ENCODE results near the gene TGFBR2. TPM values are rescaled to one million over a fixed set of nuclear protein-coding genes. Genes with fewer than 3 reads are reported as not detected.
A peak's percentile ranks its signal among the peaks of the same experiment; 100 is the strongest.

TGFBR2 gene
- total and polyA plus RNA-seq, 2 of the 13 experiments (the other 11 are each of a cell fraction or from before 2014, with no cell fraction given): 82.2 to 187 TPM

DNA sequence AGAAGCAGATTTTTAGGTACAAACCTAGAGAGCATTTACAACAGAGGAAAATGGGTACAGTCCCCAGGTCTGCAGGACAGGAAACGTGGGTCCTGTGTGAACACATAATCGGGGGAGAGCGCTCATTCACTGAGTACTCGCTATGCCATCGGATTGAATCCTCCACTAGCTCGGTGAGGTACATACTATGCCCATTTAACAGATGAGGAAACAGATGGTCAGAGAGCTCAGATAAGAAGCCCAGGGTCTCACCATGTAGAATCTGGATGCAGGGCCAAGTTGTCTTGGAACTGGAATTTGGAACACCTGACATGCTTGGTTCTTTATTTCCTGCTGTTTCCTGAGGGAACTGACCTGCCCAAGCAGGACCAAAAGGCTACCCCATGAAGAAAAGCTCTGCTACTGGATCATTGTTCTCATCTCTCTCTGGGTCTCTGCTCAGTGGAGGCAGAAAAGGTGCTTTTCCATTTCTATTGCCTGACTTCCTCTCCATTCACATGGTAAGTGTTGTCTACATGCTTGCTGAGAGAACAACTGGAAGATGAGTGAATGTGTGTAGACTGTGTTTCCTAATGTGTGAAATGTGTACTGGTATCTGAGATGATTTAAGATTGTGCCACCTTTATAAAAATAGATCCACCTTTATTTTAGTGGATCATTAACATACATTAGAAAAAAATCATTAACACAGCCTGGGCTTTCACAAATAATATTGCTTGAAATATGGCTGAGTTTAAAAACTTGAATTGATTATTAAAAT is 89.1 kb downstream of the TGFBR2 start (continued):
- TF ChIP-seq ZNF251 (CRISPR knock-in tag; IDR thresholded peaks at IDR 0.05) (no peak), POLR2G (IDR thresholded peaks at IDR 0.05; ENCODE audit: low read depth, low read length) (peak; percentile 79), ETV6 (CRISPR knock-in tag; conservative IDR thresholded peaks at IDR 0.05) (no peak), POLR2A (IDR thresholded peaks at IDR 0.05; ENCODE audit: insufficient read depth in 1 of 2, low read depth in 2 of 2, low read length in 2 of 2) (peak in 1 of 2 experiments; percentile 43; a peak in 1 of 4 replicates), ZNF552 (CRISPR knock-in tag; IDR thresholded peaks at IDR 0.05; ENCODE audit: borderline replicate concordance) (no peak), ARNT2 (CRISPR knock-in tag; IDR thresholded peaks at IDR 0.05; ENCODE audit: low read depth) (0 out of 2 replicates have a peak, but pooled peaks have one; percentile 19), RNF2 (conservative IDR thresholded peaks at IDR 0.05; ENCODE audit: low read depth) (no peak)
- TF ChIP-seq, protein P1, sequence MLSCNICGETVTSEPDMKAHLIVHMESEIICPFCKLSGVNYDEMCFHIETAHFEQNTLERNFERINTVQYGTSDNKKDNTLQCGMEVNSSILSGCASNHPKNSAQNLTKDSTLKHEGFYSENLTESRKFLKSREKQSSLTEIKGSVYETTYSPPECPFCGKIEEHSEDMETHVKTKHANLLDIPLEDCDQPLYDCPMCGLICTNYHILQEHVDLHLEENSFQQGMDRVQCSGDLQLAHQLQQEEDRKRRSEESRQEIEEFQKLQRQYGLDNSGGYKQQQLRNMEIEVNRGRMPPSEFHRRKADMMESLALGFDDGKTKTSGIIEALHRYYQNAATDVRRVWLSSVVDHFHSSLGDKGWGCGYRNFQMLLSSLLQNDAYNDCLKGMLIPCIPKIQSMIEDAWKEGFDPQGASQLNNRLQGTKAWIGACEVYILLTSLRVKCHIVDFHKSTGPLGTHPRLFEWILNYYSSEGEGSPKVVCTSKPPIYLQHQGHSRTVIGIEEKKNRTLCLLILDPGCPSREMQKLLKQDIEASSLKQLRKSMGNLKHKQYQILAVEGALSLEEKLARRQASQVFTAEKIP (CRISPR knock-in tag; IDR thresholded peaks at IDR 0.05; ENCODE audit: borderline replicate concordance): no peak
- TF ChIP-seq, protein P2, sequence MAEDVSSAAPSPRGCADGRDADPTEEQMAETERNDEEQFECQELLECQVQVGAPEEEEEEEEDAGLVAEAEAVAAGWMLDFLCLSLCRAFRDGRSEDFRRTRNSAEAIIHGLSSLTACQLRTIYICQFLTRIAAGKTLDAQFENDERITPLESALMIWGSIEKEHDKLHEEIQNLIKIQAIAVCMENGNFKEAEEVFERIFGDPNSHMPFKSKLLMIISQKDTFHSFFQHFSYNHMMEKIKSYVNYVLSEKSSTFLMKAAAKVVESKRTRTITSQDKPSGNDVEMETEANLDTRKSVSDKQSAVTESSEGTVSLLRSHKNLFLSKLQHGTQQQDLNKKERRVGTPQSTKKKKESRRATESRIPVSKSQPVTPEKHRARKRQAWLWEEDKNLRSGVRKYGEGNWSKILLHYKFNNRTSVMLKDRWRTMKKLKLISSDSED (CRISPR knock-in tag; IDR thresholded peaks at IDR 0.05): no peak
- TF ChIP-seq, protein P3, sequence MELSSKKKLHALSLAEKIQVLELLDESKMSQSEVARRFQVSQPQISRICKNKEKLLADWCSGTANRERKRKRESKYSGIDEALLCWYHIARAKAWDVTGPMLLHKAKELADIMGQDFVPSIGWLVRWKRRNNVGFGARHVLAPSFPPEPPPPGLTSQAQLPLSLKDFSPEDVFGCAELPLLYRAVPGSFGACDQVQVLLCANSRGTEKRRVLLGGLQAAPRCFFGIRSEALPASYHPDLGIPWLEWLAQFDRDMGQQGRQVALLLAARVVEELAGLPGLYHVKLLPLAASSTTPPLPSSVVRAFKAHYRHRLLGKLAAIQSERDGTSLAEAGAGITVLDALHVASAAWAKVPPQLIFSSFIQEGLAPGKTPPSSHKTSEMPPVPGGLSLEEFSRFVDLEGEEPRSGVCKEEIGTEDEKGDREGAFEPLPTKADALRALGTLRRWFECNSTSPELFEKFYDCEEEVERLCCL (CRISPR knock-in tag; IDR thresholded peaks at IDR 0.05; ENCODE audit: borderline replicate concordance): no peak
- TF ChIP-seq, protein P4, sequence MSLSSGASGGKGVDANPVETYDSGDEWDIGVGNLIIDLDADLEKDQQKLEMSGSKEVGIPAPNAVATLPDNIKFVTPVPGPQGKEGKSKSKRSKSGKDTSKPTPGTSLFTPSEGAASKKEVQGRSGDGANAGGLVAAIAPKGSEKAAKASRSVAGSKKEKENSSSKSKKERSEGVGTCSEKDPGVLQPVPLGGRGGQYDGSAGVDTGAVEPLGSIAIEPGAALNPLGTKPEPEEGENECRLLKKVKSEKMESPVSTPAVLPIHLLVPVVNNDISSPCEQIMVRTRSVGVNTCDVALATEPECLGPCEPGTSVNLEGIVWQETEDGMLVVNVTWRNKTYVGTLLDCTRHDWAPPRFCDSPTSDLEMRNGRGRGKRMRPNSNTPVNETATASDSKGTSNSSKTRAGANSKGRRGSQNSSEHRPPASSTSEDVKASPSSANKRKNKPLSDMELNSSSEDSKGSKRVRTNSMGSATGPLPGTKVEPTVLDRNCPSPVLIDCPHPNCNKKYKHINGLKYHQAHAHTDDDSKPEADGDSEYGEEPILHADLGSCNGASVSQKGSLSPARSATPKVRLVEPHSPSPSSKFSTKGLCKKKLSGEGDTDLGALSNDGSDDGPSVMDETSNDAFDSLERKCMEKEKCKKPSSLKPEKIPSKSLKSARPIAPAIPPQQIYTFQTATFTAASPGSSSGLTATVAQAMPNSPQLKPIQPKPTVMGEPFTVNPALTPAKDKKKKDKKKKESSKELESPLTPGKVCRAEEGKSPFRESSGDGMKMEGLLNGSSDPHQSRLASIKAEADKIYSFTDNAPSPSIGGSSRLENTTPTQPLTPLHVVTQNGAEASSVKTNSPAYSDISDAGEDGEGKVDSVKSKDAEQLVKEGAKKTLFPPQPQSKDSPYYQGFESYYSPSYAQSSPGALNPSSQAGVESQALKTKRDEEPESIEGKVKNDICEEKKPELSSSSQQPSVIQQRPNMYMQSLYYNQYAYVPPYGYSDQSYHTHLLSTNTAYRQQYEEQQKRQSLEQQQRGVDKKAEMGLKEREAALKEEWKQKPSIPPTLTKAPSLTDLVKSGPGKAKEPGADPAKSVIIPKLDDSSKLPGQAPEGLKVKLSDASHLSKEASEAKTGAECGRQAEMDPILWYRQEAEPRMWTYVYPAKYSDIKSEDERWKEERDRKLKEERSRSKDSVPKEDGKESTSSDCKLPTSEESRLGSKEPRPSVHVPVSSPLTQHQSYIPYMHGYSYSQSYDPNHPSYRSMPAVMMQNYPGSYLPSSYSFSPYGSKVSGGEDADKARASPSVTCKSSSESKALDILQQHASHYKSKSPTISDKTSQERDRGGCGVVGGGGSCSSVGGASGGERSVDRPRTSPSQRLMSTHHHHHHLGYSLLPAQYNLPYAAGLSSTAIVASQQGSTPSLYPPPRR (CRISPR knock-in tag; IDR thresholded peaks at IDR 0.05; ENCODE audit: borderline replicate concordance): no peak
- TF ChIP-seq, protein P5, sequence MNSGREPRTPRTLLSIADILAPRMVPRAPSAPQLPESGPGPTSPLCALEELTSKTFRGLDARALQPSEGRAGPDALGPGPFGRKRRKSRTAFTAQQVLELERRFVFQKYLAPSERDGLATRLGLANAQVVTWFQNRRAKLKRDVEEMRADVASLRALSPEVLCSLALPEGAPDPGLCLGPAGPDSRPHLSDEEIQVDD (CRISPR knock-in tag; IDR thresholded peaks at IDR 0.05; ENCODE audit: borderline replicate concordance): no peak
- TF ChIP-seq, protein P6, sequence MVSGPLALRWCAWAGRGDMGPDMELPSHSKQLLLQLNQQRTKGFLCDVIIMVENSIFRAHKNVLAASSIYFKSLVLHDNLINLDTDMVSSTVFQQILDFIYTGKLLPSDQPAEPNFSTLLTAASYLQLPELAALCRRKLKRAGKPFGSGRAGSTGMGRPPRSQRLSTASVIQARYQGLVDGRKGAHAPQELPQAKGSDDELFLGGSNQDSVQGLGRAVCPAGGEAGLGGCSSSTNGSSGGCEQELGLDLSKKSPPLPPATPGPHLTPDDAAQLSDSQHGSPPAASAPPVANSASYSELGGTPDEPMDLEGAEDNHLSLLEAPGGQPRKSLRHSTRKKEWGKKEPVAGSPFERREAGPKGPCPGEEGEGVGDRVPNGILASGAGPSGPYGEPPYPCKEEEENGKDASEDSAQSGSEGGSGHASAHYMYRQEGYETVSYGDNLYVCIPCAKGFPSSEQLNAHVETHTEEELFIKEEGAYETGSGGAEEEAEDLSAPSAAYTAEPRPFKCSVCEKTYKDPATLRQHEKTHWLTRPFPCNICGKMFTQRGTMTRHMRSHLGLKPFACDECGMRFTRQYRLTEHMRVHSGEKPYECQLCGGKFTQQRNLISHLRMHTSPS (CRISPR knock-in tag; IDR thresholded peaks at IDR 0.05; ENCODE audit: low read depth): no peak
- TF ChIP-seq, protein P7, sequence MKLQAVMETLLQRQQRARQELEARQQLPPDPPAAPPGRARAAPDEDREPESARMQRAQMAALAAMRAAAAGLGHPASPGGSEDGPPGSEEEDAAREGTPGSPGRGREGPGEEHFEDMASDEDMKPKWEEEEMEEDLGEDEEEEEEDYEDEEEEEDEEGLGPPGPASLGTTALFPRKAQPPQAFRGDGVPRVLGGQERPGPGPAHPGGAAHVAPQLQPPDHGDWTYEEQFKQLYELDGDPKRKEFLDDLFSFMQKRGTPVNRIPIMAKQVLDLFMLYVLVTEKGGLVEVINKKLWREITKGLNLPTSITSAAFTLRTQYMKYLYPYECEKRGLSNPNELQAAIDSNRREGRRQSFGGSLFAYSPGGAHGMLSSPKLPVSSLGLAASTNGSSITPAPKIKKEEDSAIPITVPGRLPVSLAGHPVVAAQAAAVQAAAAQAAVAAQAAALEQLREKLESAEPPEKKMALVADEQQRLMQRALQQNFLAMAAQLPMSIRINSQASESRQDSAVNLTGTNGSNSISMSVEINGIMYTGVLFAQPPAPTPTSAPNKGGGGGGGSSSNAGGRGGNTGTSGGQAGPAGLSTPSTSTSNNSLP (IDR thresholded peaks at IDR 0.05; ENCODE audit: low read depth, low read length): no peak

Measured in HepG2 (cell line).